GM19452 (cell line): Measurements from ENCODE around the gene KCNJ8.

Experiments
- ATAC-seq: cut with Tn5 transposase; IDR thresholded peaks from one replicate; pipeline ENCODE4 v1.9.1; 2021; ENCODE audit not compliant: unreplicated experiment

The KCNJ8 gene

GRCh38 chr12:21718944-21719650 is 55.4 kb downstream of the KCNJ8 start:
- ATAC-seq = no peak

GRCh38 chr12:21718403-21718802 is 56.1 kb downstream of the KCNJ8 start:
- no peak for ATAC-seq

GRCh38 chr12:21717767-21718166 is 56.7 kb downstream of the KCNJ8 start:
- ATAC-seq = no peak

GRCh38 chr12:21715386-21715785 is 59.1 kb downstream of the KCNJ8 start:
- ATAC-seq = no peak
